NOMO-1 (cell line): Measurements from ENCODE around the gene DHX58.

Experiments used
- DNase-seq, 2 experiments: peaks; one replicate each; lab custom pipeline; 2025; ENCODE audit not compliant: unreplicated experiment in 2 of 2; lab: John Stamatoyannopoulos, UW

The DHX58 gene

DNA sequence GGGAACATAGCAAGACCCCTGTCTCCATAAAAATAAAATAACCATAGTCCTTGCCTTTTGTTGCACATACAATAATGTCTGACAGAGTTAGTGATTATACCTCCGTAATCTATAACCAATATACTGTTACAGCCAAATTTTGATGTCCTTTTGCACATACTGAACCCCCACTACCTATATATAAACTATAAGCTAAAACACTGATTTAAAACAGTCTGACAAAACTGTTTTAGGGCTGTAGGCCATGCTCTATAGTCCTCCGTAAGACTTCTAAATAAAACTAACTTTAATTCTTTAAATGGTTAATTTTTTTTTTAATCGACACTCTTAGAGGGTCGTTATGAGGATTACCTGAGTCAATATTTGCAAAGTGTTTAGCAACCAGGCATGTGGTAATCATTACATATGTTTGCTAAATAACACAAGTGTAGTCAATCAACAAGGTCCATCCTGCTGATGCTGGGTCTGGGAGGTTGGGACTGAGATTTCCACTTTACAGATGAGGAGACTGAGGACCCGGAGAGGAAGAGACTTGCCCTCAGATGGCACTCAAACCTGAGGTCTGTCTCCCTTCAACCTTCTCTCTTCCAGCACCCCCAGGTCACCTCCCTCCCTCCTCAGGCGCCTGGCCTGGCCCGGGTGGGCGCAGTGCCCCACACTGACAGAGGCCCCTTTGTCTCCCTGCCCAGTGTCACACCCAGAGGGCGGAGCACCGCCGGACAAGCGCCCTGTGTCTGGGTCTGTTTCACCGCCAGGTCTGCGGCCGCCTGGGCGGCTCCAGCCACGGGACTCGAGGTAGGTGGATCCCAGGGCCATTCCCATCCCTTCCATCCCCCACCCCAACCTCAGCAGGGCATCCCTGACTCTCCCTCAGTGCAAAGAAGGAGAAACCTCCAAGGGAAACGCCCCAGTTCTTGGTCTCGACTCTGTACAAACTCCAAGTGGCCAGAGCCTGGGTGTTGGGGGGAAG, 24.5 kb downstream of the DHX58 start:
- DNase-seq, result no peak

GRCh38 chr17:42087042-42087701, 25.3 kb downstream of the DHX58 start:
- no peak for DNase-seq

DNA sequence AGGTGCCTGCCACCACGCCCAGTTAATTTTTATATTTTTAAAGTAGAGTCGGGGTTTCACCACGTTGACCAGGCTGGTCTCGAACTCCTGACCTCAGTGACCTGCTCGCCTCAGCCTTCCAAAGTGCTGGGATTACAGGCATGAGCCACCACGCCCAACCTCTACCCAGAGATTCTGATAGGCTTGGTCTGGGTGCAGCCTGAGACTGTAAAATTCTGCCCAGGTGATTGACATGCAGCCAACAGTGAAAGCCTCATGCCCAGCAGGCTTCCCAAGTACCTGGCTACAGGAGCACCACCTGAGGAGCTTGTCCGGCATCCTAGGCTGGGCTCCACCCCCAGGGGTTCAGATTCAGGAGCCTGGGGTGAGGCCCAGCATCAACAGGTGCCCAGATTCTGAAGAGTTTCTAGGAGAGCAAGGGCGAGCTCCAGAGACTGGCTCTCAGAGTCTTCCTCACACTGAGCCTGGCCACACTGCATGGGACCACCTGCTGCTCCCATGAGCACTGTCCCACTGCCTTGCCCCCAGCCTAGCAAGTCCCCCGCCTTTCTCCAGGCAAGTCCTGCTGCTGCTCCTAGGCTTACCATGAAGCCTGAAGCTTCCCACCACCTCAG, 30.9 kb downstream of the DHX58 start:
- DNase-seq, result no peak

DNA sequence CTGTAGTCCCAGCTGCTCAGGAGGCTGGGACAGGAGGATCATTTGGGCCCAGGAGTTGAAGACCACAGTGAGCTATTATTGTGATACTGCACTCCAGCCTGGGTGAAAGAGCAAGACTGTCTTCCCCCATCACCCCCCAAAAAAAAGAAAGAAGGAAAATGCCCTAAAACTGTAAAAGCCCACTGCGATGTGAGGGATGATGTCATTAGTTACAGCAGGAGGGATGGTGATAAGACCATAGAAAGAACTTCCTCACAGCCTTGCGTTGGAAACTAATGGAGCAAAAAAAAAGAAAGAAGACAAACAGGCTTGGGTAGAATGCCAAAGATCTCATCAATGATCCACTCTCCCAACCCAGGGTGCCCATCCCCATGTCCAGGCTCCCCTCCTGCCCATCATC, 33.0 kb downstream of the DHX58 start:
- DNase-seq, result no peak

DNA sequence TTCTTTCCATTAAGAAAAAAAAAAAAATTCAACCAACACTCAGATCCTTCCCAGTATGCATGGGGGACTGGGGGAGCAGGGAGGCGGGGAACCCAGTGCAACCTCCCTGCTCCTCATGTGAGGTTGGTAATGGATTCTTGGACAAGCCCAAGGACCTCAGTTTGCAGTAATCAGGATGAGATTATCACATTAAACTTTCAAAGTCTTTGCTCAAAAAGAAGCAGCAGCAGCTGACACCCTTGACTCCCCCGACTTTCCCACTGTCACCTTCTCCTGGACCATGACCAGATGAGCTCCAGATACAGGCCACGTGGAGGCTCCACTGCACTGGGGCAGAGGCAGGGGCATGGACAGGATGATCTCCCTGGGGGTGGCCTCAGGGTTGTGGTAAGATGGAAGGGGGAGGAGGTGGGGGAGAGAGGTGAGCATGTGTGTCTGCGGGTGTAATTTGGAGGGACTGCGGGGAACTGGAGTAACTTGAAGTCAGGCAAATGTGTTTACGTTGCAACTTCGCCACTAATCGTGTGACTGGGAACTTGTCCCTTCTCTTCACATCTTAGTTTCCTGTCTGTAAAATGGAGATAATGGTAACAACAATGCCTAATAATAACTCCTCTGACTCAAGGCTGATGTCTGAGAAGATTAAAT, 34.0 kb downstream of the DHX58 start:
- DNase-seq, result no peak

DNA sequence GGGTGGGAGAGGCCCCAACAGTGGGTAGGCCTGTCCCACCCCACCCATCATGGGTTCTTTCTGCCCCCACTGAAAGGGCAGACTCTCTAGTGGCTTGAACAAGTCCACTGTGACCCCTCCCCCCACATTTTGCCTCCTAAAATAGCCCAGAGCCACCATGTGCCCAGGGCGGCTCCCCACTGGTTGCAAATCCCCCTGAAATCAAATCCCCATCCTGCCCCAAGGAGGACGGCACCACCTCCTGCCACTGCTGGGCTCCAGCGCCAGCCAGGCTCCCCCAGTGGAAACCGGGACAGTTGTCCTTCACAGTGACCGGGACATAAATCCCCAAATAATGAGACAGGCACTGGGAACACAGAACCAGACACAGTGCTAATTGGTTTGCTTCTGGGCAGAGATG, 34.8 kb downstream of the DHX58 start:
- DNase-seq, result no peak

- no peak for DNase-seq
Measured at GRCh38 chr17:42076797-42077559, 35.5 kb downstream of the DHX58 start.

DNA sequence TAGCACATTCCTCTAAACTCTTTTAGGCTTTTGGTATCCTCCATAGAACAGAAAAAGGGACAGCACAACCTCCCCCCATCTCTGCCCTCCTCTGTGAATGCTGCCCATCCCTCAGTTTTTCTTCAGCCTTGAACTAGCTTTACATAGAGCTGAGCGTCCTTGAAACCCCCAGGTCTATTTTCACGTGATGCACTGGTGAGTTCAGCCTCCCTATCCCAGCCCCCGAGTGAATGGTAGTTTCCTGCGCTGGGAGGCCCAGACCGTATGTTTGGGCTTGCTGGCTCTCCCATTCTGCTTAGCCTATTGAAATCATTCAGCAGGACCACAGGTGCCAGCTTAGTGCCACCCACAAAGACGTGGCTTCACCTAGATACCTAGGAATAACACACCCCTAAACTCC, 36.7 kb downstream of the DHX58 start:
- DNase-seq, result no peak

DNA sequence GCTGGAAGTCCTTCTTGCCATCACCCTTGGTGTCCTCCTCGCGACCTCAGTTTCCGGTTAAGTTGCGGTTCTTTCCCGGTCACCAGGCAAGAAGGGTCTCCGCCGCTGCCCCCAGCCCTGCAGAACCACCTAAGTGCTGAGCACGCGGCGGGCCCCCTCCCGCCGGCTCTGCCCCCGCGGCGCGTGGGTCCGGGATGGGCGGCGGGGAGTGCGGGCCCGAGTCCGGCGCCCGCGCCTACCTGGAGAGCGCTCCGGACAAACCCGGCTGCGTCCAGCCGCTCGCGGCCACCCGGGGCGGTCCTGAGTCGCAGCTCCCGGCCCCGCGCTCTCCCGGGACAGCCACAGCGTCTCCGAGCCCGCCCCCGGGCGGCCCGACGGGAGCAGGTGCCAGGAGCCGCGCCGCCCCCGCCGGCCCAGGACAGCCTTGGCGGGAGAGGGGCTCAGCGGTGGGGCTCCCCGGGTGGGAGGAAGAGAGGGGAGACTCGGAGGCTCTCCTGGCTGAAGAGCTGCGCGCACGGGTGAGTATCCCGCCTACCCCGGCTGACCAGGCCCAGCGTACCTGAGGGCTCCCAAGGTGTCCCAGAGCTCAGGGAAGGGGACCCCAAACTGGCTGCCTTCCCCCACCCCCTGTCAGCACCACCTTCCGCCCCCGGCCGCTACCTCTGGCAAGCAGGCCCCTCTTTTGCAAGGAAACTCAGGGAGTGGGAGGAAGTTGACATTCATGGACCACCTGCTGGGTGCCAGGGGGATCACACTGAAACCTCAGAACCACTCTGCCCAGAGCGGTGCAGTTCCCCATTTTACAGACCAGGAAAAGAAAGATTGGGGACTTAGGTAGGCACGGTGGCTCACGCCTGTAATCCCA, 40.0 kb downstream of the DHX58 start:
- peak in 1 of 2 experiments; percentile 10 for DNase-seq

GRCh38 chr17:42071810-42072209, 40.7 kb downstream of the DHX58 start:
- DNase-seq, result no peak

DNA sequence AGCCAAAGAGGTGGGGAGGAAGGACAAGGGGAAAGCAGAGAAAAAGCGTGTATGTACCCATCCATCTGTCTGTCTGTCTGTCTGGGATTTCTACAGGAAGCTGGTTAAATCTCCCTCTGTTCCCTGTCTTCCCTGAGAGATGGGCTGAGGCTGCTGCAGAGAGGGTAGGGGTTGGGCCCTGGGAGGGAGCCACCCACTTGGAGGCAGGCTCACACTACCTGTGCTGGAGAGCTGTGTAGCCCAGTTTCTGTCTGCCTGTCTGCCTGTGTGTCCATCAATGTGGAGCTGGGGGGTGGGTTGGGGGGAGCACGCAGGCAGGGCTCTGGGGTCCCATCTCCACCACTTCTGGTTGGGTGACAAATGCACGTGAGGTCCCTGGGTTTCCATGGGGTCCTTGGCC, 43.5 kb downstream of the DHX58 start:
- no peak for DNase-seq

DNA sequence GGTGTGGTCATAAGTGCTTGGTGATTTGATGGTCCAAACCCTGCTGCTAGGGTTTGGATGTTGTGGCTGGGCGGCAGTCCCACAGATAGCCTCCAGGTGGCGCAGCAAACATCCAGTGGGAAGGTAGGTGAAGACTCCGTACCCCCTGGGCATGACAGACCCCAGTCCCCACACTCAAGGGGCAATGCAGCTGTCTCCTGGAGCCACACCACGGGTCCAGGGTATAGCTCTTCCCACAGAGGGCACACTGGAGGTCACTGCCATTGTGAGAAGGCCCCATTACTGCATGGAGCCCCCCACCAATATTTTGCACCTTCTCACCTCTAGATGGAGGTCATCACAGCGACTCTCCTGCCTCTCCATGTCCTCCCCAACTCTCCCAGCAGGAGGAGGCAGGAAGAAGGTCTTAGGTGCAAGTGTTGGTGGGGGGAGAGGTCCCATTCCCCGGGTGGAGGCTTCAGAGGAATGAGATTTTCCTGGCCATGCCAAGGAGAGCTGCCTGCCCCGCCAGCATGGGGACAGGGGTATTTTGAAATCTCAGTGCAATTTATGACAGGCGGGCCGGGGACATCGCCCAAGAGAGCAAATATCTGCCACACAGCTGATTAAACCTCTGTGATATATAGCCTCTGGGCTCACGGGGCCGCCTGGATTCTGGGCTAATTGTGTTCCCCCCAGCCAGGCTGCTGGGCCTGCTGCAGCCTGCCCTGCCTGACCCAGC, 45.0 kb downstream of the DHX58 start:
- peak in 1 of 2 experiments; percentile 35 for DNase-seq

DNA sequence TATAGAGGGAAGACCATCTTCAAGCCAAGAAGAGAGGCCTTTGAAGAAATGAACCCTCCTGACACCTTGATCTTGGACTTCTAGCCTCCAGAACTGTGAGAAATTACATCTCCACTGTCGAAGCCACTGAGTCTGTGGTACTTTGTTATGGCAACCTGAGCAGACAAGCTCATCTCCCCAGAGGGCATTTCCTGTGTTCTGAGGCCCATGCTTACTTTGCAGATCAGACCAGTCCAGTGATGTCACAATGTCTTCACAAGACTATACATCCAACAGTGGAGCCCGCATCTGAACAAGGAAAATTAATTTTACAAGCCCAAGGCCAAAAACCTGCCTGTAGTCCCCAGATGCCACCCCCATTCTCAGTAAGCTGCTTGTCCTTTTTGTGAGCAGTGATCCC, 47.3 kb downstream of the DHX58 start:
- DNase-seq, result no peak

DNA sequence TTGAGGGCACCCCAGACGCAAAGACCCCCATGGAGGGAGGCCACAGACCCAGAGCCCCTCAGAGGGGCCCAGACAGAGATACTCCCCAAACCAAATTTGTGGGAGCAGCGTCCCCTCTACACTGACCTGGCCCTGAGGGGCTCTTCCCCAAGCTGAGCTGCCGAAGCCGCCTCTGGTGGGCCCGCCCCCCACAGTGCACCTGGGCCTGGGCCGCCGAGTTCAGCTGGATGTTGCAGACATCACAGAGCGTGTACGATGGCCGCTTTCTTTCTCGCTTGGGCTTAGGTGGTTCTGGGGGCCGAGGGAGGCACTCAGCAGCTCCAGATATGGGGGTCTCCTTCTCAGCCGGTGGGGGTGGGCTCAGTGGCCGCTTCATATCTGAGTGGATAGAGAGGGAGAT, 49.8 kb downstream of the DHX58 start:
- no peak for DNase-seq

DNA sequence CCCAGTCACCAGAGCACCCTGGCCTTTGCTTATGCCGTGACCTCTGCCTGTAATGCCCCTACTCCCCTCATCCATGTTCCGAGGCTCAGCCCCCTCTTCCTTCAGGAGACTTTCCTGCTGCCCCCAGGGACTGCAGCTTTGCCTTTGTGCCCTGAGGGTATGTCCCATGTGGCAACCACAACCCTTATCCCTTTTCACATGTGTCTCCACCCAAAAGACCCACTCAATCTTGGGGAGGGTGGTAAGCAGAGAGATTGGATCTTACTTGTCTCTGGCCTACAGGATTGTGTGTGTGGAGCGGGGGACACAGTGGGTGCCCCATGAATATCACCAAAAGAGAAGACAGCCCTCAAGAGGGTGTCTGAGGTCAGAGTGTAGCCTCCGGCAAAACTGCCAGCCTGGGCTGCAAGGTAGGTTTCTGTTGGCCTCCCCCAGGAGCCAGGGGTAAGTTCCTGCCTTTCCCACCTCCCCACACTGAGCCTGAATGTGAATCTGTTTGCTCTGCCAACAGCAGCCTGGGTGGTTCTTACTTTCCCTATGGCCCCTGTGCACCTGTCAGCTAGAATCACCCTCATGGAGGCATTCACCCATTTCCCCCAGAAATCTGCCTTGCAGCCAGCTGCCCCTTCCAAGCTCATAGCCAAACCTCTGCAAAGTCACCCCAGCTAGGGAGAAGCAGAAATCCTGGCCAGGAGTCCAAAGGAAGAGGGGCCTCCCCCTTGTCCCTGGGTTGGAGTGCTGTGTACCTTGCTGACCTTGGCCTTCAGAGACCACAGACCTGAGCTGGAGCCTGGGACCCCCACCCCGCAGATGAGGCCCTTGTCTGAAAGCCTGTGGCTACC, 50.6 kb downstream of the DHX58 start:
- DNase-seq, result no peak

DNA sequence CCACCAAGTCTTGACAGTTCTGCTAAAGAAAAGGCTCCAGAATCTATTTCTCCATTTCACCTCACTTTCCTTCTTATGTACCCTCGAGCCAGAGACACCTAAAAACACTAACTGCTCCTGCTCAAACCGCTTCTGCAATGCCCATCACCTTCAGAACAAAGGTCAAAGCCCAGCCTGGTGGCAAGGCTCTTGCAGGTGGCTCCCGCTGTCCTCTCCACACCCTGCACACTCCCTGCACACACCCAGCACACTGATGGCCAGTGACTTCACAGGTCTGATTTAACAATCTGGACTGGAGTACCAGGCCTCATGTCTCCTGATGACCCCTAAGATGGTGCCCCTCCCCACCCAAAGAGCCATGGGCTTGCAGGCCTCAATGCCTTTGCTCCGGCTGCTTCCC, 52.3 kb downstream of the DHX58 start:
- DNase-seq, result no peak

DNA sequence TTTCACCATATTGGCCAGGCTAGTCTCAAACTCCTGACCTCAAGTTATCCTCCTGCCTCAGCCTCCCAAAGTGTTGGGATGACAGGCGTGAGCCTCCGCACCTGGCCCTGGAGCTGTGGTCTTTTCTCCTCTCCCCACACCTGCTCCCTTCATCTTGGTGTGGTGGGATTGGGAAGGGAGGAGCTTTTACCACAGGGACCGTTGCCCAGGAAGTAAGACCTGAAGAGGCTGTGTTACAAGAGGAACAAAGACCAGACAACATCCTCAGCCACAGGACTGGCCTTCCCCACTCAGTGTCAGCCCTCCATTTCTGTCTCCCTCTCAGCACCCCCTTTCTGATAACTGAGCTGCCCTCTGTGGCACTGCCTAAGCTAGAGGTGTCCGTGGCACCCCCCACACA, 52.7 kb downstream of the DHX58 start:
- no peak for DNase-seq

DNA sequence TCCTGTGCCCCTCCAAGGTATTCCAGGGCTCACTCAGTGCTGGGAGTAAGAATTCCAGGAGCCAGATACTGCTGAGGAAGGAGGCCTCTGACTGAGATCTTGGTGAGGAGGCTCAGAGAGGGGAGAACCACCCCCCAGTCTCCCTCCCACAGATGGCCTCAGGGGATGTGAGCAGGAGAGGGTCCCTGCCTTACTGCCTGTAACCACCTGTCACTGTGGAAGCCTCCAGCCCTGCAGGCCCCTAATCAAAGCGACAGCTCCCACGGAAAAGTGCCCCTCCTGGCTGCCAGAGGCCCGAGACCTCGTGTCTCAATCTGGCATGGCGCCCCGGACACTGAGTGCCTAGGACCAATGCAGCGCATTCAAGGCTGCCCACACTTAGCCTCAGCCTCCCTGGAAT, 54.5 kb downstream of the DHX58 start:
- no peak for DNase-seq
